ENCODE data around the gene LMTK2. TPM values are rescaled to one million over a fixed set of nuclear protein-coding genes. Genes with fewer than 3 reads are reported as not detected.

Gene LMTK2
- total RNA-seq, 2 experiments from 2014 or later: 10.0 to 17.5 TPM

GRCh38 chr7:98236355-98237185 is 129.9 kb downstream of the LMTK2 start:
- Histone ChIP-seq H3K4me2 (ENCODE audit: low read length) (no peak overlapping the region), H4K20me1 (ENCODE audit: insufficient read depth, low read length) (no peaks in the 10 kb centered on the region), H3K27ac (ENCODE audit: low read depth, low read length, poor library complexity, severe bottlenecking) (no peak overlapping the region), H3K9me3 (ENCODE audit: low read length) (no peaks in the 10 kb centered on the region), H2AFZ (ENCODE audit: low read length) (no peak overlapping the region), H3K9me2 (ENCODE audit: insufficient read depth, low read length) (no peaks in the 10 kb centered on the region), H3K4me3 (ENCODE audit: low read depth, low read length, poor library complexity, severe bottlenecking) (no peak overlapping the region), H3K4me1 (ENCODE audit: insufficient read depth, low read length, poor library complexity, severe bottlenecking) (no peaks in the 10 kb centered on the region), H3K79me2 (ENCODE audit: insufficient read depth, low read depth, low read length) (no peaks in the 10 kb centered on the region), H3K36me3 (ENCODE audit: insufficient read depth, low read length) (peaks cover 7% of the 10 kb centered on the region; the same call in 1 of the 2 replicates)
- BruUV-seq (replicated peaks): no TSS peak
- intact Hi-C loops (cut with micrococcal nuclease; ENCODE audit: unreplicated experiment): no loop called here
- ChIA-PET CTCF (ENCODE audit: unreplicated experiment) (no interaction called here), POLR2A (no interaction called here)
- no peak for TF ChIP-seq EZH2phosphoT487 (IDR thresholded peaks at IDR 0.05; ENCODE audit: borderline replicate concordance, low read depth, low read length)
- TF ChIP-seq, protein P1, sequence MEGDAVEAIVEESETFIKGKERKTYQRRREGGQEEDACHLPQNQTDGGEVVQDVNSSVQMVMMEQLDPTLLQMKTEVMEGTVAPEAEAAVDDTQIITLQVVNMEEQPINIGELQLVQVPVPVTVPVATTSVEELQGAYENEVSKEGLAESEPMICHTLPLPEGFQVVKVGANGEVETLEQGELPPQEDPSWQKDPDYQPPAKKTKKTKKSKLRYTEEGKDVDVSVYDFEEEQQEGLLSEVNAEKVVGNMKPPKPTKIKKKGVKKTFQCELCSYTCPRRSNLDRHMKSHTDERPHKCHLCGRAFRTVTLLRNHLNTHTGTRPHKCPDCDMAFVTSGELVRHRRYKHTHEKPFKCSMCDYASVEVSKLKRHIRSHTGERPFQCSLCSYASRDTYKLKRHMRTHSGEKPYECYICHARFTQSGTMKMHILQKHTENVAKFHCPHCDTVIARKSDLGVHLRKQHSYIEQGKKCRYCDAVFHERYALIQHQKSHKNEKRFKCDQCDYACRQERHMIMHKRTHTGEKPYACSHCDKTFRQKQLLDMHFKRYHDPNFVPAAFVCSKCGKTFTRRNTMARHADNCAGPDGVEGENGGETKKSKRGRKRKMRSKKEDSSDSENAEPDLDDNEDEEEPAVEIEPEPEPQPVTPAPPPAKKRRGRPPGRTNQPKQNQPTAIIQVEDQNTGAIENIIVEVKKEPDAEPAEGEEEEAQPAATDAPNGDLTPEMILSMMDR (conservative IDR thresholded peaks at IDR 0.05; ENCODE audit: low read length): no peak
- DNase-seq (ENCODE audit: low spot score): no peak

DNA sequence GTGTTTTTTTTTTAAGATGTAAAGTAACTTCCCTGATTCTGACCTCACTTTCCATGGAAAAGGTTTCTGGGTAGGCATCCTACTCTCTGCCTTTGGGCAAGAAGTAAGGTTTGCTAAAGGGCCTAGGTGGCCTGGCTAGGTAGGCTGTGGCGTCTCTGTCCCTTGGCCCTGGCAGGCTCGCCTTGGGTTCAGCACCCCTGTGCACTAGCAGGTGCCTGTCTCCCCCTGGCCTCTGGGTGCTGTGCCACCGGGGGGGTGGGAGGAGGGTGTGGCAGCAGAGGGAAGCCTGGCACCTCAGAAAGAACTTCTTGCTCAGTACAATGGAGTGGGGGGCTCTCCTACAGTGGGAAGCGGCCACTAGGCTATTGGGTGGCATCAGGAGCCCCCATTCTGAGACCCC is 131.4 kb downstream of the LMTK2 start:
- peaks cover 7% of the 10 kb centered on the region; the same call in 1 of the 2 replicates for H3K36me3 ChIP-seq (ENCODE audit: insufficient read depth, low read length)
- H3K4me2 ChIP-seq (ENCODE audit: low read length): no peak overlapping the region
- no peak overlapping the region for H3K4me3 ChIP-seq (ENCODE audit: low read depth, low read length, poor library complexity, severe bottlenecking)
- H3K9me2 ChIP-seq (ENCODE audit: insufficient read depth, low read length): no peaks in the 10 kb centered on the region
- no peaks in the 10 kb centered on the region for H3K4me1 ChIP-seq (ENCODE audit: insufficient read depth, low read length, poor library complexity, severe bottlenecking)
- no peak overlapping the region for H3K27ac ChIP-seq (ENCODE audit: low read depth, low read length, poor library complexity, severe bottlenecking)
- H3K79me2 ChIP-seq (ENCODE audit: insufficient read depth, low read depth, low read length): no peaks in the 10 kb centered on the region
- no peak overlapping the region for H2AFZ ChIP-seq (ENCODE audit: low read length)
- ChIA-PET POLR2A (no interaction called here), CTCF (ENCODE audit: unreplicated experiment) (no interaction called here)
- BruUV-seq (replicated peaks): no TSS peak
- no peak for DNase-seq (ENCODE audit: low spot score)
- H3K9me3 ChIP-seq (ENCODE audit: low read length): no peaks in the 10 kb centered on the region
- TF ChIP-seq, protein P1 (conservative IDR thresholded peaks at IDR 0.05; ENCODE audit: low read length): no peak
- no peak for TF ChIP-seq EZH2phosphoT487 (IDR thresholded peaks at IDR 0.05; ENCODE audit: borderline replicate concordance, low read depth, low read length)
- H4K20me1 ChIP-seq (ENCODE audit: insufficient read depth, low read length): no peaks in the 10 kb centered on the region
- intact Hi-C loops (cut with micrococcal nuclease; ENCODE audit: unreplicated experiment): no loop called here

DNA sequence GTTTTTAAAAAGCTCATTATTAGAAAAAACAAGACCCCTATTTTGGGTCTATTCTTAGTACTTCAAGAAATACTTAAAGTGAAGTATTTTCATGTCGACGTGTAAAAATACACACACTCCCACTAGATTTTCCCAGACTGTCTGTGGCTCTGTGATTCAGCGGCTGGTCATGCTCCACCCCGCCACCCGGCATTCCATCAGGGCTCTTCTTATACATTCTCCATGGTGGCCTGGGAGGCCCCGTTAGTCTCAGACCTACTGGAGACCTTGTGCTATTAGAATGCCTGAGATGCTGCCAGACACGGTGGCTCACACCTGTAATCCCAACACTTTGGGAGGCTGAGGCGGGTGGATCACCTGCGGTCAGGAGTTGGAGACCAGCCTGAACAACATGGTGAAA is 132.3 kb downstream of the LMTK2 start:
- H4K20me1 ChIP-seq (ENCODE audit: insufficient read depth, low read length): no peaks in the 10 kb centered on the region
- POLR2A ChIA-PET: no interaction called here
- H3K36me3 ChIP-seq (ENCODE audit: insufficient read depth, low read length): peaks cover 7% of the 10 kb centered on the region; the same call in 1 of the 2 replicates
- no peak overlapping the region for H3K4me3 ChIP-seq (ENCODE audit: low read depth, low read length, poor library complexity, severe bottlenecking)
- TF ChIP-seq, protein P1 (conservative IDR thresholded peaks at IDR 0.05; ENCODE audit: low read length): no peak
- TF ChIP-seq EZH2phosphoT487 (IDR thresholded peaks at IDR 0.05; ENCODE audit: borderline replicate concordance, low read depth, low read length): no peak
- no peak overlapping the region for H3K27ac ChIP-seq (ENCODE audit: low read depth, low read length, poor library complexity, severe bottlenecking)
- no peak overlapping the region for H3K4me2 ChIP-seq (ENCODE audit: low read length)
- intact Hi-C loops (cut with micrococcal nuclease; ENCODE audit: unreplicated experiment): no loop called here
- BruUV-seq (replicated peaks): no TSS peak
- H3K9me3 ChIP-seq (ENCODE audit: low read length): no peaks in the 10 kb centered on the region
- CTCF ChIA-PET (ENCODE audit: unreplicated experiment): no interaction called here
- no peak for DNase-seq (ENCODE audit: low spot score)
- no peaks in the 10 kb centered on the region for H3K4me1 ChIP-seq (ENCODE audit: insufficient read depth, low read length, poor library complexity, severe bottlenecking)
- no peaks in the 10 kb centered on the region for H3K79me2 ChIP-seq (ENCODE audit: insufficient read depth, low read depth, low read length)
- H3K9me2 ChIP-seq (ENCODE audit: insufficient read depth, low read length): no peaks in the 10 kb centered on the region
- no peak overlapping the region for H2AFZ ChIP-seq (ENCODE audit: low read length)

Data from OCI-LY7 (cell line).